ENCODE measurements around the gene NEK7.

The NEK7 gene

DNA sequence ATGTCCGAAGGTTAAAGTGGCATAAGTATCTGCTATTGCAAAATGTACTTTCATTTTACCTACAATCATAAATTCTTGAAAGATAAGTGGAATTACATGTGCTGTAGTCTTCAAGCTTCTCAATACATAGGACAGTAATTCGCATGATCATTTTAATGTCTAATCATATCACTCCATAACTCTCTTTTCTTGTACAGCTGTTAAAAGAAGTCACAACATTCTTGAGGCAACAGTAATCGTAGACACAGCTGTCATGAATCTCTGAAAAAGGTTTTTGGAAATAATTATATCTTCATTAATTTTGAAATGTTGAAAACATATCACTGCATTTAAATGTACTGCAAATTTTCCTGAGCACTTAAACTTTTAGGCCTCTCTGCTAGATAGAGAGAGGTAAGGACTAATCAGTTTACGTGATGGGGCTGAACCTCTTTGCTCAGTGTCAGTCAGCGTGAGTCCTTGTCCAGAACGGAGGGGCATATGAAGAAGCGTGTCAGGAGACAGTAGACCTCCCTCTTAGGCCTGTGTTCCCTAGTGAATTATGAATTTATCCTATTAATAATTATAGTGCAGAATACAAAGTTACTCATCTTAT lies 133.4 kb downstream of the NEK7 start:
- DNase-seq (ENCODE audit: low read depth) = no peak
- TF ChIP-seq, protein P1, sequence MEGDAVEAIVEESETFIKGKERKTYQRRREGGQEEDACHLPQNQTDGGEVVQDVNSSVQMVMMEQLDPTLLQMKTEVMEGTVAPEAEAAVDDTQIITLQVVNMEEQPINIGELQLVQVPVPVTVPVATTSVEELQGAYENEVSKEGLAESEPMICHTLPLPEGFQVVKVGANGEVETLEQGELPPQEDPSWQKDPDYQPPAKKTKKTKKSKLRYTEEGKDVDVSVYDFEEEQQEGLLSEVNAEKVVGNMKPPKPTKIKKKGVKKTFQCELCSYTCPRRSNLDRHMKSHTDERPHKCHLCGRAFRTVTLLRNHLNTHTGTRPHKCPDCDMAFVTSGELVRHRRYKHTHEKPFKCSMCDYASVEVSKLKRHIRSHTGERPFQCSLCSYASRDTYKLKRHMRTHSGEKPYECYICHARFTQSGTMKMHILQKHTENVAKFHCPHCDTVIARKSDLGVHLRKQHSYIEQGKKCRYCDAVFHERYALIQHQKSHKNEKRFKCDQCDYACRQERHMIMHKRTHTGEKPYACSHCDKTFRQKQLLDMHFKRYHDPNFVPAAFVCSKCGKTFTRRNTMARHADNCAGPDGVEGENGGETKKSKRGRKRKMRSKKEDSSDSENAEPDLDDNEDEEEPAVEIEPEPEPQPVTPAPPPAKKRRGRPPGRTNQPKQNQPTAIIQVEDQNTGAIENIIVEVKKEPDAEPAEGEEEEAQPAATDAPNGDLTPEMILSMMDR (IDR thresholded peaks at IDR 0.05; ENCODE audit: low read depth, low read length, missing control alignments) = no peak
- no peak overlapping the region for H3K4me3 ChIP-seq (ENCODE audit: low read depth, low read length)

DNA sequence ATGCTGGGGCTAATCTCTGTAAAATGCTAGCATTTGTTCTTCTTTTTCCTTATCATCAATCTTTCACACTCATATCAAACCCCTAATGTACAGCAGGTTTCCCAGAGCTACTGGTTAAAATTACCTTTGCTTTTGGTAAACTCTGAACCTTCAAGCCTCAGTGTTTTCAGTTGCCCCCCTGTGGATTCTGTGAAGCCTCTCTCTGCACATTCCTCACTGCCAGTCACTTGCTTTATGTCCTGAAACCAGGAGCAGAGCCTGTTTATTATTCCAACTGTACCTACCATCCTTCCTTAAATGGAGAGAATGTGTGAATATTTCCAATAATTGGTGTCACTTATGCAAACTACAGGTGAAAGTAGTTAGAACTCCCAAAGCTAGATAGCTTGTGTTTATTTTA lies 134.2 kb downstream of the NEK7 start:
- DNase-seq (ENCODE audit: low read depth) = no peak
- TF ChIP-seq, protein P1 (IDR thresholded peaks at IDR 0.05; ENCODE audit: low read depth, low read length, missing control alignments) = no peak

GRCh38 chr1:198291924-198292323 lies 135.1 kb downstream of the NEK7 start:
- no peak for DNase-seq (ENCODE audit: low read depth)
- TF ChIP-seq, protein P1 (IDR thresholded peaks at IDR 0.05; ENCODE audit: low read depth, low read length, missing control alignments) = no peak
- no peak overlapping the region for H3K4me3 ChIP-seq (ENCODE audit: low read depth, low read length)

More for the DNA sequence above, 134.2 kb downstream of the NEK7 start:
- no peak overlapping the region for H3K4me3 ChIP-seq (ENCODE audit: low read depth, low read length)

GRCh38 chr1:198295225-198295624 lies 138.4 kb downstream of the NEK7 start:
- DNase-seq (ENCODE audit: low read depth) = no peak
- TF ChIP-seq, protein P1 (IDR thresholded peaks at IDR 0.05; ENCODE audit: low read depth, low read length, missing control alignments) = no peak
- no peak overlapping the region for H3K4me3 ChIP-seq (ENCODE audit: low read depth, low read length)

- H3K4me3 ChIP-seq (ENCODE audit: low read depth, low read length) = no peak overlapping the region
- DNase-seq (ENCODE audit: low read depth) = no peak
- TF ChIP-seq, protein P1 (IDR thresholded peaks at IDR 0.05; ENCODE audit: low read depth, low read length, missing control alignments) = no peak
Observed at GRCh38 chr1:198295971-198296370, 139.2 kb downstream of the NEK7 start.

DNA sequence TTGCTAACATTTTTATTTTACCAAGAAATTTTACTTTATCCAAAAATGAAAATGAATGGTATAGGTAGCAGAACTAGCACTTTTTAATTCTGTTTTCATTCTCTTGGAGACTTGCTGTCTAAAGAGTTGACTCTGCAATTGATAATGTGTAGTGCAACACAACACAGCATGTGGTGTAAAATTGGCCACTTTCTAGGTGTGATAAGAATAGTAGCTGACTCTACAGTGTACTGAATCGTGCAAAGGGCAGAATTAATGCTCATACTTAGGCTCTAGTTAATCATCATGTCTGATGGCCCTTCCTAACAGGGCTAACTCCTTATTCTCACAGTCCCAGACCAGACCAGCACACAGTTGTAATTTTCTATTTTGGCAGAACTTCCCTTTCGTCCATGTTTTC lies 140.5 kb downstream of the NEK7 start:
- TF ChIP-seq, protein P1 (IDR thresholded peaks at IDR 0.05; ENCODE audit: low read depth, low read length, missing control alignments) = no peak
- no peak for DNase-seq (ENCODE audit: low read depth)
- H3K4me3 ChIP-seq (ENCODE audit: low read depth, low read length) = no peak overlapping the region

DNA sequence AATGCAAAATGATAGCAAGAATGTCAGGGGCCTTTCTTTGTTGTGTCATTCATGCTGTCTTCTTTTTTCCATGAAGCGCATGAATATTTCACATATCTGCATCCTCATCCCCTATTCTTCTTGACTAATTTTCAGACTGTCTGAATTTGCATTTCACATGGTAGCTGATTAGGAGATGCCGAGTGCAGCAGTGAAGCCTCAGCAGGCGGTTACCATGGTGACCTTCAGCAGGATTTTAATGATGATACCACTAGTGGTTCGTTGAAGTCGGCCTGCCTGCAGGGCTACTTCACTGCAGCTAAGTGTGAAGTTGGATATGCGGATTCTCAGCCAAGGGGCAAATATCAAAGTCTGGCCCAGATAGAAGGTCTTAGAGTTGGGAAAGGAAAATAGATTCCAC lies 141.8 kb downstream of the NEK7 start:
- TF ChIP-seq, protein P1 (IDR thresholded peaks at IDR 0.05; ENCODE audit: low read depth, low read length, missing control alignments) = no peak
- H3K4me3 ChIP-seq (ENCODE audit: low read depth, low read length) = no peak overlapping the region
- DNase-seq (ENCODE audit: low read depth) = no peak
